Measurements from ENCODE around the gene KXD1.

- TF ChIP-seq CTCF (IDR thresholded peaks at IDR 0.05) (no peak), POLR2A (IDR thresholded peaks at IDR 0.05) (no peak), POLR2AphosphoS5 (IDR thresholded peaks at IDR 0.05; ENCODE audit: insufficient read depth in 1 of 2, low read depth in 1 of 2) (no peak)
Measured at GRCh38 chr19:18526316-18526715, 31.4 kb upstream of the KXD1 start.

All from vagina (tissue), 2 donors.